Activated CD4-positive, alpha-beta T cell treated with anti-CD3 and anti-CD28 coated beads for 24 hours (primary cell): ENCODE data around the gene SPOCK1.

Source experiments
- DNase-seq, 2 donors: peaks; one replicate each; pipeline ENCODE4 v3.0.0-alpha.2; 2020; ENCODE audit warnings: low read depth in 2 of 2

Gene SPOCK1

DNA sequence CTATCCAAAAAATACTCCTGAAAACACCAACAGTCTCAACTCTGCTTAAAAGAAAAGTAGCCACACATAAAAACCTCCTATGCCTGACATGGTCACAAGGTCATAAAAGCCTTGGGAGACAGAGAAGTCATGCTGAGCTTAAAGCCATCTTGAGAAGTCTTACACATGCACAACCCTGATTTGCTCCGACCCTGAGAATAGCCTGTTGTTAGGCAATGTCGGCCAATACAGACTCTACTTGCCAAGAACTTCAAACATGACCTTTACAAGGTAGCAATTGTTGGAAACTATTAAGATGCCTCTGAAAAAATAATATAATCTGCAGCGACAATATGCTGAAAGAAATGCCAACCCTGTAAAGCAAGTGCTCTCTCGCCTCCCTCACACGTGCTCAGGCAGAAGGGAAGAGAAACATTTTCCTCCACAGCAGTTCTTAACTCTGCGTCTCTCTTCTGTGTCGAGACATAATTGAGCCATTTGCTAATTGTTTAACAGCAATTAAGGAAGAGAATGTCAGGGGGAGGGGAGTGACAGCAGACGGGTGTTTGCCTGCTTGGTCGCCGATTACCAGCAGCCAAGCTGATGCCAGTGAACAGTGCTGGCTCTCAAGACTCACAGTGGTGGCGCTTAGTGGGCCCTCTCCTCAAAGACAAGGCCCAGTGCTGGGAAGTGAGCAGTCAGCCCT lies 393.6 kb downstream of the SPOCK1 start:
- DNase-seq: no peak

- no peak for DNase-seq
These were observed 397.6 kb downstream of the SPOCK1 start for GRCh38 chr5:137101544-137101943.

GRCh38 chr5:137099651-137100050 lies 399.5 kb downstream of the SPOCK1 start:
- DNase-seq: no peak

- no peak for DNase-seq
These were observed 400.5 kb downstream of the SPOCK1 start for GRCh38 chr5:137098663-137099062.

GRCh38 chr5:137098238-137098637 lies 400.9 kb downstream of the SPOCK1 start:
- no peak for DNase-seq

GRCh38 chr5:137097203-137097602 lies 401.9 kb downstream of the SPOCK1 start:
- no peak for DNase-seq

GRCh38 chr5:137096149-137097103 lies 402.7 kb downstream of the SPOCK1 start:
- DNase-seq: no peak

- no peak for DNase-seq
These were observed 403.5 kb downstream of the SPOCK1 start for GRCh38 chr5:137095597-137095996.

- DNase-seq: no peak
These were observed 406.3 kb downstream of the SPOCK1 start for GRCh38 chr5:137092831-137093230.

DNA sequence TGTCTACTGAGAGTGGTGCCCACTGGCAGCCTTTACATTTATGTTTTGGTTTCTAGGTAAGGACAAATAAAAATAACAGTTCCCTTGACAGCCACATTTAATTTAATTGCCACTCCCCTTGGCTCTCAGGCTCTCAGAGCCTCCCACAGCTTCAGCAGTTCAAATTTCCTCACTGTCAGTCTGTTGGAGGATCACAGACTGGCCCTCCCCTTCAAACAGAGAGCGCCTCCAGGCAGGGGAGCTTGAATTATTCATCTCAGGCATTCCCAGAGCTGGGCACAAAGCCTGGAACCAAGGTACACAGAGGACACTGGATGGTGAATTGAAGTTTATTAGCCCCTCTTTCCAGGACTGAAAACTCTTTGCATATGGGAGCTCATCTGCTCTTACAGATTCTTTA lies 407.7 kb downstream of the SPOCK1 start:
- no peak for DNase-seq

DNA sequence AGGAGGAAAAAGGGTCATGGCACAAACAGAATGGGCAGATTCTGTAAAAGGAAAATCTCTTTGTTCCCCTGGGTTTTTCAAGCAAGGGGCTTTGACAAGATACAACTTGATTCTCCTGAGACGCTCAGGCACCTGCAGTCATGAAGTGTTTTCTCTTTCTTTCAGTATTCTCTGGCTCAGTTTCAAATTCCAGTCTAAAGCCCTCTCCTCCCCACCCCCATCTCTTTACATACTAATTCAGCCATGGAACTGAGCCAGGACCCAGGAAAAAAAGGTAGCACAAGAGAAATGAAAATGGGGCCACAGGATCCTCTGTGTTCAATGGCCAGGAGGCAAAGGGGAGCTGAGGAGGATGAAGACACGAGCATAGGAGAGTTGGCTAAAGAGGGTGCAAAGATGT lies 408.4 kb downstream of the SPOCK1 start:
- DNase-seq: no peak

GRCh38 chr5:137090151-137090550 lies 409.0 kb downstream of the SPOCK1 start:
- no peak for DNase-seq

DNA sequence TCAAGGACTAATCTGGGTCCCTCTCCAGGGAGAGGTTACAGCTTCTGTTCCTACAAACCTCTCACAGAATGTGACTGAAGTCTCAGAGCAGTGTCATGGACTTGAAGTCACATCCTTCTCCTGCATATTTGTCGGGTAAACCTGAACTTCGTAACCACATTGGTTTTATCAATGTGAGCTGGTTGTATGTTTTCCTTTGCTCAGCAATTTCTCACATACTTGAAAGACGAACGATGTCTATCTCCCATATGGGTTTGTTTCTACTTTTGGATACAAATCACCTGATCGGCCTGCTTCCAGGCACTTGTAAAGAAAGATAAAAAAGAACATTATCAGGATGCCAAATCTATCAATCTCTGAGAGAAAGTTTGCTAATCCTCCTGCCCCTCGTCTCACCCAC lies 411.0 kb downstream of the SPOCK1 start:
- no peak for DNase-seq

- no peak for DNase-seq
These were observed 412.8 kb downstream of the SPOCK1 start for GRCh38 chr5:137086342-137086741.

GRCh38 chr5:137085206-137085605 lies 413.9 kb downstream of the SPOCK1 start:
- DNase-seq: no peak

GRCh38 chr5:137084016-137084415 lies 415.1 kb downstream of the SPOCK1 start:
- no peak for DNase-seq

DNA sequence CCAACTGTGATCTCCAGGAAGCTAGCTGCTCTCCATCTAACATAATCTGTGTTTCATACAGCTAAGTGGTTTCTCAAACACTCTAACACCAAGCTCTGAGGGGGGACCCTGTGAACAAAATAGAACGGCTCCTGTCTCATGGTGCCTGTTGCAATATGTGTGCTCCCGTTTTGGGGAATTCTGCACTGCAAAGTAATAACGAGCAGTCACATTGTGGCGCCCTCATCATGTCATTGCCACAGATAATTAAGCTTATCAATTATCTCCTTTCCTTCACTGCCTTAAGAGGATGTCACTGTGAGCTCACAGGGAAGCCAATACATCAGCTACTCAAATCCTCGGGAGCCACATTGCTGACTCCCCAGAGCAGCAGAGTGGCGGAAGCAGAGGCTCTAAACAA lies 416.2 kb downstream of the SPOCK1 start:
- DNase-seq: no peak

- DNase-seq: no peak
These were observed 420.9 kb downstream of the SPOCK1 start for GRCh38 chr5:137078171-137078665.

GRCh38 chr5:137075163-137075970 lies 423.8 kb downstream of the SPOCK1 start:
- peak in 1 of 2 donors; percentile 11 for DNase-seq

GRCh38 chr5:137073189-137073588 lies 425.9 kb downstream of the SPOCK1 start:
- no peak for DNase-seq

GRCh38 chr5:137072361-137073115 lies 426.6 kb downstream of the SPOCK1 start:
- no peak for DNase-seq
